NCI-H2196 treated with DMSO at 0.1 percent for 48 hours (cell line): ENCODE measurements around the gene CADPS.

ENCODE experiments used
- DNase-seq: peaks from one replicate; lab custom pipeline; 2025; ENCODE audit not compliant: unreplicated experiment; lab: John Stamatoyannopoulos, UW

The CADPS gene

GRCh38 chr3:62815981-62816380 lies 59.2 kb downstream of the CADPS start:
- DNase-seq = no peak

DNA sequence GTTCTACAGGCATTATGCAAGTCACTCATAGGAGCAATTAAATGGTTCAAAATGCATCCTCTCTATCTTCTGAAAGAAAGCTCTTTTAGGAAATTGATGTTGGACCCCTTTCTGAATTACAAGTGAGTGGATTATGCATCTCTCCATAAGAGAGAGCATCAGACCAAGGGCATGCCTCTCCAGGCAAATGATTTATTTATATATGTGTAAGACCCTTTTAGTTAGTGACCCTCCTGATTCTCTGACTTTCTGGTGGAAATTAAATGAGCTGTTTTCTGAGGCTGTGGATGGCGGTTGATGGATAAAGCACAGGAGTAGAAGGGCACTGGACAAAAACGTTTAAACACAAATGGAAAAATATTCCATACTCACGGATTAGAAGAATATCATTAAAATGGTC lies 62.6 kb downstream of the CADPS start:
- no peak for DNase-seq

GRCh38 chr3:62811119-62811518 lies 64.1 kb downstream of the CADPS start:
- DNase-seq = no peak

- no peak for DNase-seq
Measured at GRCh38 chr3:62809369-62809768, 65.8 kb downstream of the CADPS start.

GRCh38 chr3:62805580-62806277 lies 69.5 kb downstream of the CADPS start:
- DNase-seq = no peak

- DNase-seq = no peak
Measured at GRCh38 chr3:62805106-62805505, 70.1 kb downstream of the CADPS start.

DNA sequence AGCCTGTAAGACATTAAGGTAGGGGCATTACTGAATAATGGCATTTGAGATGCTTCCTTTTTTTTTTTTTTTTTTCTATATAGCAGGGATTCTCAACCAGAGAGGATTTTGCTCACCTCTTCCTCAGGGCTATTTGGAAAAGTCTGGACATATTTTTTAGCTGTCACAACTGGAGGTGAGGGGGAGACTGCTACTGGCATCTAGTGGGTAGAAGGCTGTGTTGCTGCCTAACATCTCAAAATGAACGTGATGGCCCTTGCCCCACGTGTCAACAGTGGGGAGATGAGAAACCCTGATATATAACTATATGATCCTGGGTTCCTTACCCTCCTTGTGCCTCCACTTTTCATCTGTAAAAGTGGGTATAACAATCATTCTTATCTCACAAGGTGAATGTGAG lies 71.9 kb downstream of the CADPS start:
- DNase-seq = no peak

GRCh38 chr3:62798000-62798399 lies 77.2 kb downstream of the CADPS start:
- DNase-seq = no peak

DNA sequence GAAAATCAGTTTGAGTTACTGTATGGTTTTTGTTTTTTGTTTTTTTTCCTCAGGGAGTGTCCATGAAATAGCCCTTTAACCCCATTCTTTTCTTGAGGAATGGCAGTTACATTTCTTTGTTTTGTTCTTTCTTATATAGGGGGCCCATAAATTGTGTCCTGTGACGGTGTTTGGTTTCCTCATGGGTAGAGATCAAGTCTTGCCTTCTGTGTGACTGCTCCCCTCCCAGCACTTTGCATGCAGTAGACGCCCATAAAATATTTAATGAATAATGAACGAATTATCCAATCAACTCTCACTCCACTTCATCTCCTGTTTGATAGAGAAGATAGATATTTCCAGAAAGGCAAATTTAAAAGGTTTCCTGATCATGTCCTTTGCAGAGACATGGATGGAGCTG lies 78.1 kb downstream of the CADPS start:
- no peak for DNase-seq

- DNase-seq = no peak
Measured at GRCh38 chr3:62795978-62796657, 79.1 kb downstream of the CADPS start.

GRCh38 chr3:62793946-62794345 lies 81.3 kb downstream of the CADPS start:
- DNase-seq = no peak

DNA sequence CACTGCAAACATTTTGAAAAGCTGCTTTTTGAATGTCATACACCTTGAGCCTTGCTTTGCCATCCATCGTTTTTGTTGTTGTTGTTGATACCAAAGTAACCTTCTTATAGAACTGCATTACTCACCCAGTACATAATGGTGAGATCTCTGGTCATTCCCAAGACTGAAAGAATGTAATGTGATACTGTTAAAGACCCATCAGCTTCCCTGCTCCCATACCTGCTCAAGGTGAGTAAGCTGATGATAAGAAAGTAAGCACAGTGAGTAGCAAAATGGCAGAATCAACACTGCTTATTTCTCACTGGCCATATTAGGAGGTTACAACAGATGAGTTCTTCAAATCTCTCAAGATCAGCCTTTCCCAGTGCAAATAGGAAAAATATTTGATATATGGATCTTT lies 89.8 kb downstream of the CADPS start:
- DNase-seq = no peak

GRCh38 chr3:62781121-62781520 lies 94.1 kb downstream of the CADPS start:
- DNase-seq = no peak

- DNase-seq = no peak
Measured at GRCh38 chr3:62777674-62778073, 97.5 kb downstream of the CADPS start.

- no peak for DNase-seq
Measured at GRCh38 chr3:62777130-62777529, 98.1 kb downstream of the CADPS start.

DNA sequence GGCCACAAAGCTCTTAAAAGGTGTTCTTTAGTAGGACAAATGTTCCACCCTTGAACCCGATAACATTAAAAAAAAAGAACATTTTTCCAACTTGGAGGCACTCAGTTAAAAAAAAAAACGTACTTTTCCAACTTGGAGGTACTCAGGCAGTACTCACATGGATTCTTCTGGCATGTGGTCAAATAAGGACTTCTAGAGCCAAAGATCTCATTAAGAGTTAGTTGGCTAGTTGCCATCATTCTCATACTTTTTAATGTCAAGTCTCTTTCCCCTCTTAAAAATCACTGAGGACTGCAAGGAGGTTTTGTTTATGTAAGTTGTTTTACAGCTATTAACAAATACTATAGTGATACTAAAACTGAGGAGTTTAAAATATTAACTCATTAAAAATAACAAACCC lies 101.0 kb downstream of the CADPS start:
- DNase-seq = no peak

GRCh38 chr3:62771331-62772072 lies 103.7 kb downstream of the CADPS start:
- DNase-seq = no peak

- no peak for DNase-seq
Measured at GRCh38 chr3:62768896-62769295, 106.3 kb downstream of the CADPS start.

GRCh38 chr3:62761711-62762110 lies 113.5 kb downstream of the CADPS start:
- no peak for DNase-seq

GRCh38 chr3:62761311-62761710 lies 113.9 kb downstream of the CADPS start:
- no peak for DNase-seq

GRCh38 chr3:62758296-62759066 lies 116.7 kb downstream of the CADPS start:
- DNase-seq = no peak
